C4-2B (cell line): Measurements from ENCODE around the gene NDST4.

Experiments
- ZFX ChIP-seq: fragments of 450-650 bp; IDR thresholded peaks from 2 replicates; pipeline ENCODE4 v1.6.1; 2017
- TF ChIP-seq, protein P1 (sequence below): fragments of 450-650 bp; conservative IDR thresholded peaks from 2 replicates; pipeline ENCODE4 v1.5.1; 2017; ENCODE audit warnings: mild to moderate bottlenecking

DNA sequence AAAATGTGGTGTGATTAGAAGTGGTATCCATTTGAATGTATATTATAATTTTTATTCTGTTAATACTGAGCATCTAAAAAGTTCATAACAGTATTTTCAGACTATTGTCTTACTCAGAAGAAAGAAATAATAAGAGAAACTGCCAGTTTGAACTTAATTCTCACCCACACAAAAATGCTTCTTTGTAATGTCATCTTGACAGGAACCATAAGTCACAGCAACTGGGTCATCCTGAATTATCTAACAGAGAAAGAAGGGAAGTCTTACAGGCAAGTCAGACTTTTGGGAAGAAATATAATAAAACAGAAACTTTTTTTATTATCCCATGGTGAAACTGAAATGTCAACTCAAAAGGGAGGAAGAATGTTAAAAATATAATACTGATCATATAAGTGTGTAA, 83.1 kb downstream of the NDST4 start:
- TF ChIP-seq, protein P1, sequence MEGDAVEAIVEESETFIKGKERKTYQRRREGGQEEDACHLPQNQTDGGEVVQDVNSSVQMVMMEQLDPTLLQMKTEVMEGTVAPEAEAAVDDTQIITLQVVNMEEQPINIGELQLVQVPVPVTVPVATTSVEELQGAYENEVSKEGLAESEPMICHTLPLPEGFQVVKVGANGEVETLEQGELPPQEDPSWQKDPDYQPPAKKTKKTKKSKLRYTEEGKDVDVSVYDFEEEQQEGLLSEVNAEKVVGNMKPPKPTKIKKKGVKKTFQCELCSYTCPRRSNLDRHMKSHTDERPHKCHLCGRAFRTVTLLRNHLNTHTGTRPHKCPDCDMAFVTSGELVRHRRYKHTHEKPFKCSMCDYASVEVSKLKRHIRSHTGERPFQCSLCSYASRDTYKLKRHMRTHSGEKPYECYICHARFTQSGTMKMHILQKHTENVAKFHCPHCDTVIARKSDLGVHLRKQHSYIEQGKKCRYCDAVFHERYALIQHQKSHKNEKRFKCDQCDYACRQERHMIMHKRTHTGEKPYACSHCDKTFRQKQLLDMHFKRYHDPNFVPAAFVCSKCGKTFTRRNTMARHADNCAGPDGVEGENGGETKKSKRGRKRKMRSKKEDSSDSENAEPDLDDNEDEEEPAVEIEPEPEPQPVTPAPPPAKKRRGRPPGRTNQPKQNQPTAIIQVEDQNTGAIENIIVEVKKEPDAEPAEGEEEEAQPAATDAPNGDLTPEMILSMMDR = no peak
- TF ChIP-seq ZFX = no peak
